Measurements from ENCODE around the gene ACO2. TPM values are rescaled to one million over a fixed set of nuclear protein-coding genes. Genes with fewer than 3 reads are reported as not detected.
A peak's percentile ranks its signal among the peaks of the same experiment; 100 is the strongest.

The ACO2 gene
- total RNA-seq, 1 experiment from 2014 or later, result 127 TPM

GRCh38 chr22:41512421-41513194, 43.7 kb downstream of the ACO2 start:
- H3K27ac ChIP-seq (ENCODE audit: low read depth, low read length, poor library complexity, severe bottlenecking), result peak overlapping the region; percentile 79
- POLR2A ChIA-PET (ENCODE audit: low non-redundant PET), result no interaction called here
- H3K4me1 ChIP-seq (ENCODE audit: insufficient read depth, low read length, poor library complexity, severe bottlenecking), result peaks cover 21% of the 10 kb centered on the region
- CTCF ChIA-PET, result no interaction called here
- no peak overlapping the region for H3K4me3 ChIP-seq (ENCODE audit: low read depth, low read length, poor library complexity, severe bottlenecking)
- H3K36me3 ChIP-seq (ENCODE audit: insufficient read depth, low read length, poor library complexity, severe bottlenecking), result peaks cover 52% of the 10 kb centered on the region
- H3K9me3 ChIP-seq (ENCODE audit: low read depth, low read length, poor library complexity, severe bottlenecking), result no peaks in the 10 kb centered on the region
- TF ChIP-seq EZH2 (IDR thresholded peaks at IDR 0.05; ENCODE audit: borderline replicate concordance, low read depth, low read length, poor library complexity, severe bottlenecking) (no peak), CTCF (conservative IDR thresholded peaks at IDR 0.05; ENCODE audit: low read depth, low read length) (no peak)
- BruUV-seq (replicated peaks), result no TSS peak
- no peaks in the 10 kb centered on the region for H3K27me3 ChIP-seq (replicated peaks; ENCODE audit: insufficient read depth, low read depth, low read length, poor library complexity)
- DNase-seq (ENCODE audit: low spot score), result peak; percentile 84
- intact Hi-C loops (cut with micrococcal nuclease; ENCODE audit: unreplicated experiment), result loop anchor here (10.0 kb wide), 1 partner anchor 588 kb away; no protein-coding TSS in a partner anchor

GRCh38 chr22:41513391-41513790, 44.5 kb downstream of the ACO2 start:
- H3K27ac ChIP-seq (ENCODE audit: low read depth, low read length, poor library complexity, severe bottlenecking), result peak overlapping the region; percentile 79
- H3K36me3 ChIP-seq (ENCODE audit: insufficient read depth, low read length, poor library complexity, severe bottlenecking), result peaks cover 52% of the 10 kb centered on the region
- BruUV-seq (replicated peaks), result no TSS peak
- intact Hi-C loops (cut with micrococcal nuclease; ENCODE audit: unreplicated experiment), result loop anchor here (10.0 kb wide), 1 partner anchor 589 kb away; no protein-coding TSS in a partner anchor
- no peak for TF ChIP-seq EZH2 (IDR thresholded peaks at IDR 0.05; ENCODE audit: borderline replicate concordance, low read depth, low read length, poor library complexity, severe bottlenecking)
- TF ChIP-seq CTCF (conservative IDR thresholded peaks at IDR 0.05; ENCODE audit: low read depth, low read length), result no peak
- H3K4me3 ChIP-seq (ENCODE audit: low read depth, low read length, poor library complexity, severe bottlenecking), result no peak overlapping the region
- H3K9me3 ChIP-seq (ENCODE audit: low read depth, low read length, poor library complexity, severe bottlenecking), result no peaks in the 10 kb centered on the region
- no peak for DNase-seq (ENCODE audit: low spot score)
- POLR2A ChIA-PET (ENCODE audit: low non-redundant PET), result no interaction called here
- CTCF ChIA-PET, result no interaction called here
- H3K27me3 ChIP-seq (replicated peaks; ENCODE audit: insufficient read depth, low read depth, low read length, poor library complexity), result no peaks in the 10 kb centered on the region
- H3K4me1 ChIP-seq (ENCODE audit: insufficient read depth, low read length, poor library complexity, severe bottlenecking), result peaks cover 21% of the 10 kb centered on the region

GRCh38 chr22:41516462-41516861, 47.5 kb downstream of the ACO2 start:
- intact Hi-C loops (cut with micrococcal nuclease; ENCODE audit: unreplicated experiment), result loop anchor here (2.0 to 10.0 kb wide), 2 partner anchors 72 to 592 kb away; no protein-coding TSS in a partner anchor
- H3K27ac ChIP-seq (ENCODE audit: low read depth, low read length, poor library complexity, severe bottlenecking), result peak overlapping the region; percentile 37
- H3K27me3 ChIP-seq (replicated peaks; ENCODE audit: insufficient read depth, low read depth, low read length, poor library complexity), result no peaks in the 10 kb centered on the region
- H3K9me3 ChIP-seq (ENCODE audit: low read depth, low read length, poor library complexity, severe bottlenecking), result no peaks in the 10 kb centered on the region
- H3K4me1 ChIP-seq (ENCODE audit: insufficient read depth, low read length, poor library complexity, severe bottlenecking), result peaks cover 21% of the 10 kb centered on the region
- CTCF ChIA-PET, result interaction anchor here (0.6 to 2.4 kb wide), 2 partner anchors 113 to 594 kb away, joined by 3 to 17 read pairs; no protein-coding TSS in a partner anchor
- H3K36me3 ChIP-seq (ENCODE audit: insufficient read depth, low read length, poor library complexity, severe bottlenecking), result peaks cover 61% of the 10 kb centered on the region
- BruUV-seq (replicated peaks), result no TSS peak
- no peak for DNase-seq (ENCODE audit: low spot score)
- TF ChIP-seq CTCF (conservative IDR thresholded peaks at IDR 0.05; ENCODE audit: low read depth, low read length) (no peak), EZH2 (IDR thresholded peaks at IDR 0.05; ENCODE audit: borderline replicate concordance, low read depth, low read length, poor library complexity, severe bottlenecking) (no peak)
- H3K4me3 ChIP-seq (ENCODE audit: low read depth, low read length, poor library complexity, severe bottlenecking), result no peak overlapping the region
- POLR2A ChIA-PET (ENCODE audit: low non-redundant PET), result no interaction called here
